ENCODE measurements around the gene DCLRE1C. TPM values are rescaled to one million over a fixed set of nuclear protein-coding genes. Genes with fewer than 3 reads are reported as not detected.
A peak's percentile ranks its signal among the peaks of the same experiment; 100 is the strongest.

The DCLRE1C gene
- total and polyA plus RNA-seq, 2 of the 8 experiments (the other 6 are each of a cell fraction or from before 2014, with no cell fraction given), result 0.77 to 7.4 TPM

- H3K27me3 ChIP-seq (replicated peaks in 1 of 4; ENCODE audit: control insufficient read depth in 3 of 4, extremely low read depth in 1 of 4, insufficient read depth in 3 of 4, low read length in 3 of 4), result peaks cover 1 to 21% (median 10%) of the 10 kb centered on the region in 4 experiments; a peak in 6 of 7 replicates
- H2AFZ ChIP-seq (ENCODE audit: low read length), result 0 out of 2 replicates have a peak overlapping the region, but pooled peaks have one; percentile 62
- no peaks in the 10 kb centered on the region for H3K79me1 ChIP-seq (ENCODE audit: low read depth, low read length)
- no peak overlapping the region for H3K56ac ChIP-seq (replicated peaks; ENCODE audit: insufficient read length, low read depth, low read length)
- no peak for FAIRE-seq
- no peaks in the 10 kb centered on the region; a peak in 1 of 7 replicates for H3K4me1 ChIP-seq (replicated peaks in 1 of 4; ENCODE audit: control insufficient read depth in 3 of 4, insufficient read depth in 4 of 4, low read length in 3 of 4)
- no peak overlapping the region for H4K91ac ChIP-seq (replicated peaks; ENCODE audit: insufficient read length, low read length)
- peak overlapping the region in 1 of 4 experiments; percentile 13; a peak in 1 of 7 replicates for H3K9ac ChIP-seq (replicated peaks in 1 of 4; ENCODE audit: extremely low read depth in 1 of 4, low read depth in 3 of 4, low read length in 3 of 4)
- peaks cover 2% of the 10 kb centered on the region; the same call in 1 of the 2 replicates for H3K23me2 ChIP-seq (ENCODE audit: low read depth, low read length)
- no peak overlapping the region for H2AK5ac ChIP-seq (ENCODE audit: low read depth, low read length)
- H3K4ac ChIP-seq (replicated peaks; ENCODE audit: insufficient read length, low read depth, low read length), result no peak overlapping the region
- no peaks in the 10 kb centered on the region for H3K36me3 ChIP-seq (ENCODE audit: control insufficient read depth in 2 of 4, insufficient read depth in 4 of 4, low read length in 3 of 4)
- H3K9me3 ChIP-seq (ENCODE audit: insufficient read depth in 2 of 2, low read depth in 1 of 2, low read length in 1 of 2), result no peaks in the 10 kb centered on the region; a peak in 1 of 4 replicates
- DNase-seq (ENCODE audit: low read depth in 1 of 2, low spot score in 2 of 2), result no peak
- H4K20me1 ChIP-seq (replicated peaks in 1 of 2; ENCODE audit: control insufficient read depth in 1 of 2, insufficient read depth in 2 of 2, low read length in 2 of 2), result no peaks in the 10 kb centered on the region
- H4K5ac ChIP-seq (ENCODE audit: insufficient read length, low read depth, low read length), result no peak overlapping the region
- no peak overlapping the region for H3K27ac ChIP-seq (ENCODE audit: low read depth, low read length)
- no peak overlapping the region for H2BK5ac ChIP-seq (ENCODE audit: low read depth, low read length)
- H2BK12ac ChIP-seq (ENCODE audit: low read depth, low read length), result no peak overlapping the region
- no peak overlapping the region for H2BK20ac ChIP-seq (ENCODE audit: low read length)
- ChIA-PET CTCF (ENCODE audit: partially characterized antibody) (interaction anchor here (0.6 to 4.7 kb wide), 5 partner anchors 12 to 121 kb away, joined by 3 to 24 read pairs (median 3); partner anchors contain the start of genes CDNF, HSPA14 and MSANTD7), POLR2A (ENCODE audit: partially characterized antibody) (interaction anchor here (0.5 to 1.6 kb wide), 5 partner anchors 9 to 359 kb away, joined by 3 to 5 read pairs (median 3); partner anchors contain the start of gene SUV39H2)
- no peak overlapping the region for H3K23ac ChIP-seq (ENCODE audit: insufficient read length)
- H3K79me2 ChIP-seq (ENCODE audit: control insufficient read depth in 1 of 2, insufficient read depth in 2 of 2, low read length in 2 of 2), result no peaks in the 10 kb centered on the region
- H3K4me2 ChIP-seq (ENCODE audit: insufficient read depth in 1 of 2, low read depth in 2 of 2, low read length in 2 of 2), result peak overlapping the region; percentile 50 to 75
- H2BK15ac ChIP-seq (ENCODE audit: low read length), result no peak overlapping the region
- H4K8ac ChIP-seq (ENCODE audit: extremely low read depth, insufficient read depth, low read length), result no peak overlapping the region
- H3K18ac ChIP-seq (ENCODE audit: extremely low read depth, low read length), result no peak overlapping the region
- peak overlapping the region; percentile 71 to 87 (median 85); a peak in 5 of 8 replicates for H3K4me3 ChIP-seq (ENCODE audit: extremely low read depth in 1 of 4, insufficient read depth in 2 of 4, low read depth in 3 of 4, low read length in 4 of 4)
- no peak overlapping the region for H3K14ac ChIP-seq (ENCODE audit: insufficient read length)
- H2BK120ac ChIP-seq (replicated peaks; ENCODE audit: low read depth, low read length), result no peak overlapping the region
- WGBS, 2 experiments (ENCODE audit: extremely low coverage in 1 of 2, insufficient coverage in 1 of 2, insufficient read length in 1 of 2, insufficient replicate concordance in 2 of 2, low coverage in 1 of 2, low lambda C conversion rate in 2 of 2, missing lambda C conversion rate in 1 of 2), result 51% methylated on average over 12 of the region's 12 CpGs; no CpG with 5 or more reads in 1 of the 2 experiments
- TF ChIP-seq HDAC2 (IDR thresholded peaks at IDR 0.05; ENCODE audit: borderline replicate concordance in 1 of 2, low read depth in 2 of 2, low read length in 2 of 2) (no peak), YY1 (IDR thresholded peaks at IDR 0.05; ENCODE audit: low read depth, low read length) (no peak), NRF1 (IDR thresholded peaks at IDR 0.05; ENCODE audit: low read depth, low read length) (no peak), RFX5 (IDR thresholded peaks at IDR 0.05; ENCODE audit: borderline replicate concordance, low read depth, low read length) (no peak), KDM4A (IDR thresholded peaks at IDR 0.05; ENCODE audit: low read depth, low read length, severe bottlenecking) (no peak), PHF8 (conservative IDR thresholded peaks at IDR 0.05; ENCODE audit: low read depth, low read length) (no peak), MAX (IDR thresholded peaks at IDR 0.05) (no peak), POU5F1 (IDR thresholded peaks at IDR 0.05; ENCODE audit: low read depth, low read length) (no peak), SP1 (IDR thresholded peaks at IDR 0.05; ENCODE audit: low read depth, low read length) (no peak), SIX5 (IDR thresholded peaks at IDR 0.05; ENCODE audit: low read depth, low read length) (no peak), CHD1 (IDR thresholded peaks at IDR 0.05; ENCODE audit: low read depth, low read length) (no peak), USF2 (IDR thresholded peaks at IDR 0.05; ENCODE audit: low read length) (no peak), ZNF274 (IDR thresholded peaks at IDR 0.05; ENCODE audit: borderline replicate concordance, extremely low read depth, low read length) (no peak)
These were observed 5.0 kb upstream of the DCLRE1C start for GRCh38 chr10:14958872-14959220.

Data from H1 (cell line).